ENCODE measurements around the gene RNF103.

Gene RNF103

GRCh38 chr2:86570059-86570458 lies 53.6 kb downstream of the RNF103 start:
- DNase-seq, result no peak
- H3K4me3 ChIP-seq (ENCODE audit: low read depth, low read length), result no peak overlapping the region
- in situ Hi-C loops (cut with HindIII; ENCODE audit: low pct_ligation_motif_present, low sequenced_read_pairs), result no loop called here
- no peak for TF ChIP-seq CTCF (IDR thresholded peaks at IDR 0.05; ENCODE audit: low read depth, low read length, missing control alignments)
- no peaks in the 10 kb centered on the region for H3K36me3 ChIP-seq (replicated peaks)
- no peaks in the 10 kb centered on the region for H3K27me3 ChIP-seq (replicated peaks)
- no peak overlapping the region for H3K27ac ChIP-seq

GRCh38 chr2:86566821-86567190 lies 56.9 kb downstream of the RNF103 start:
- Histone ChIP-seq H3K27me3 (replicated peaks) (no peaks in the 10 kb centered on the region), H3K4me3 (ENCODE audit: low read depth, low read length) (no peak overlapping the region), H3K27ac (no peak overlapping the region), H3K36me3 (replicated peaks) (no peaks in the 10 kb centered on the region)
- in situ Hi-C loops (cut with HindIII; ENCODE audit: low pct_ligation_motif_present, low sequenced_read_pairs), result no loop called here
- DNase-seq, result no peak
- TF ChIP-seq CTCF (IDR thresholded peaks at IDR 0.05; ENCODE audit: low read depth, low read length, missing control alignments), result no peak

- in situ Hi-C loops (cut with HindIII; ENCODE audit: low pct_ligation_motif_present, low sequenced_read_pairs), result no loop called here
- no peaks in the 10 kb centered on the region for H3K36me3 ChIP-seq (replicated peaks)
- no peak for DNase-seq
- no peak for TF ChIP-seq CTCF (IDR thresholded peaks at IDR 0.05; ENCODE audit: low read depth, low read length, missing control alignments)
- H3K27ac ChIP-seq, result no peak overlapping the region
- no peaks in the 10 kb centered on the region for H3K27me3 ChIP-seq (replicated peaks)
- H3K4me3 ChIP-seq (ENCODE audit: low read depth, low read length), result no peak overlapping the region
These were observed 57.4 kb downstream of the RNF103 start for GRCh38 chr2:86566158-86566820.

- in situ Hi-C loops (cut with HindIII; ENCODE audit: low pct_ligation_motif_present, low sequenced_read_pairs), result no loop called here
- Histone ChIP-seq H3K27ac (peak overlapping the region; percentile 98), H3K27me3 (replicated peaks) (no peaks in the 10 kb centered on the region), H3K4me3 (ENCODE audit: low read depth, low read length) (peak overlapping the region; percentile 74), H3K36me3 (replicated peaks) (no peaks in the 10 kb centered on the region)
- DNase-seq, result no peak
- no peak for TF ChIP-seq CTCF (IDR thresholded peaks at IDR 0.05; ENCODE audit: low read depth, low read length, missing control alignments)
These were observed 60.0 kb downstream of the RNF103 start for GRCh38 chr2:86563650-86564061.

- H3K27me3 ChIP-seq (replicated peaks), result no peaks in the 10 kb centered on the region
- in situ Hi-C loops (cut with HindIII; ENCODE audit: low pct_ligation_motif_present, low sequenced_read_pairs), result no loop called here
- peak within 1 kb of the TSS; percentile 98 for H3K27ac ChIP-seq
- TF ChIP-seq CTCF (IDR thresholded peaks at IDR 0.05; ENCODE audit: low read depth, low read length, missing control alignments), result no peak
- DNase-seq, result peak; percentile 95
- H3K36me3 ChIP-seq (replicated peaks), result no peaks in the 10 kb centered on the region
- H3K4me3 ChIP-seq (ENCODE audit: low read depth, low read length), result peak within 1 kb of the TSS; percentile 74
These were observed 60.6 kb downstream of the RNF103 start, which contains the start of gene CHMP3 for GRCh38 chr2:86562922-86563649. Gene CHMP3, minus strand, starts transcription at chr2:86563443. Its CDS starts 95 bp downstream, at chr2:86563348.
